GM12878 (cell line): ENCODE data around the gene PLEKHA7. TPM values are rescaled to one million over a fixed set of nuclear protein-coding genes. Genes with fewer than 3 reads are reported as not detected.

Experiments used
- ATAC-seq: fragments of 200-7000 bp; cut with Tn5 transposase; 3 replicates; pipeline ENCODE4 v1.9.1; 2020; ENCODE audit warnings: mild to moderate bottlenecking, moderate library complexity
- BruUV-seq: library from RNA; stranded (reverse); fragments of 400-500 nt; replicated peaks from 2 replicates; lab custom pipeline; 2021; lab: Mats Ljungman, UMichigan
- CTCF ChIA-PET: fragments of 300-600 bp; sonication (Branson Sonifier 250); formaldehyde crosslinking; extraction: SDS; loops from one replicate; lab custom pipeline; 2021; ENCODE audit warnings: inconsistent platforms; lab: Yijun Ruan, JAX
- POLR2A ChIA-PET: fragments of 350-600 bp; formaldehyde crosslinking; extraction: SDS; loops from one replicate; lab custom pipeline; 2021; ENCODE audit warnings: inconsistent platforms; lab: Charles Lee
- RAD21 ChIA-PET: fragments of 300-600 bp; sonication (Branson Sonifier 250); formaldehyde crosslinking; loops from one replicate; lab custom pipeline; 2023; ENCODE audit warnings: antibody characterized with exemption; ENCODE audit not compliant: unreplicated experiment; lab: Charles Lee
- SMC1A ChIA-PET: fragments of 300-600 bp; sonication (Branson Sonifier 250); formaldehyde crosslinking; loops from one replicate; lab custom pipeline; 2023; ENCODE audit not compliant: unreplicated experiment, uncharacterized antibody; lab: Charles Lee
- DNase-seq: peaks from one replicate; pipeline ENCODE4 v3.0.0-alpha.2; 2011; ENCODE audit warnings: low read depth, low spot score
- FAIRE-seq: peaks from 3 replicates; lab custom pipeline; 2011; peaks lifted over from hg19 to GRCh38; lab: Jason Lieb, UNC
- H2AFZ ChIP-seq: 2 replicates; pipeline ENCODE4 v1.6.0; 2011; ENCODE audit warnings: low read depth, low read length, control low read depth; ENCODE audit not compliant: control insufficient read depth
- H3K27ac ChIP-seq: 2 replicates; pipeline ENCODE4 v1.5.1; 2011; ENCODE audit warnings: control low read depth; ENCODE audit not compliant: control insufficient read depth, insufficient read depth
- H3K27me3 ChIP-seq, 2 experiments: replicated peaks in 1 of 2; 2 replicates each; pipeline versions ENCODE4 v1.6.0 to v1.6.1; 2011; ENCODE audit warnings: low read length in 1 of 2; ENCODE audit not compliant: control insufficient read depth in 2 of 2, insufficient read depth in 2 of 2
- H3K36me3 ChIP-seq, 2 experiments: 2 replicates each; pipeline ENCODE4 v1.5.1; 2011; ENCODE audit warnings: low read length in 1 of 2; ENCODE audit not compliant: control insufficient read depth in 2 of 2, insufficient read depth in 2 of 2
- H3K4me1 ChIP-seq: 2 replicates; pipeline ENCODE4 v1.6.1; 2011; ENCODE audit warnings: mild to moderate bottlenecking, low read length, moderate library complexity, mixed read lengths; ENCODE audit not compliant: control insufficient read depth, insufficient read depth
- H3K4me2 ChIP-seq: 2 replicates; pipeline ENCODE4 v1.6.0; 2011; ENCODE audit warnings: control low read depth; ENCODE audit not compliant: control insufficient read depth, insufficient read depth
- H3K4me3 ChIP-seq: fragments of 200-600 bp; sonication (generic); 2 replicates; pipeline ENCODE4 v1.5.1; 2016
- H3K79me2 ChIP-seq: 2 replicates; pipeline ENCODE4 v1.6.0; 2011; ENCODE audit warnings: low read length; ENCODE audit not compliant: control insufficient read depth, insufficient read depth
- H3K9ac ChIP-seq: 2 replicates; pipeline ENCODE4 v1.8.0; 2011; ENCODE audit warnings: low read length, control low read depth, mixed read lengths; ENCODE audit not compliant: control insufficient read depth, insufficient read depth
- H3K9me3 ChIP-seq: replicated peaks from 3 replicates; pipeline ENCODE4 v1.5.1; 2011; ENCODE audit warnings: mild to moderate bottlenecking, low read length; ENCODE audit not compliant: control insufficient read depth, insufficient read depth
- H4K20me1 ChIP-seq: 2 replicates; pipeline ENCODE4 v1.6.0; 2011; ENCODE audit not compliant: control insufficient read depth, insufficient read depth
- CHD4 ChIP-seq: fragments of 200-600 bp; sonication (generic); IDR thresholded peaks from 2 replicates; pipeline ENCODE4 v1.6.1; 2016; ENCODE audit warnings: mild to moderate bottlenecking
- DPF2 ChIP-seq: fragments of 450-650 bp; IDR thresholded peaks from 2 replicates; pipeline ENCODE4 v1.6.1; 2017; ENCODE audit warnings: mild to moderate bottlenecking
- GATAD2B ChIP-seq: fragments of 450-650 bp; conservative IDR thresholded peaks from 2 replicates; pipeline ENCODE4 v1.6.1; 2017; ENCODE audit warnings: low read depth, mild to moderate bottlenecking, moderate library complexity
- JUND ChIP-seq: IDR thresholded peaks from 2 replicates; pipeline ENCODE4 v1.6.1; 2012; ENCODE audit warnings: low read depth, mild to moderate bottlenecking, low read length, improper control_type of control experiment, moderate library complexity
- KDM1A ChIP-seq: fragments of 200-600 bp; sonication (generic); IDR thresholded peaks from 2 replicates; pipeline ENCODE4 v1.6.1; 2016; ENCODE audit warnings: borderline replicate concordance
- SMAD5 ChIP-seq: IDR thresholded peaks from 2 replicates; pipeline ENCODE4 v1.6.1; 2016; ENCODE audit warnings: antibody characterized with exemption, low read depth
- WGBS: methylation state at CpG from one replicate; pipeline ENCODE4 v1.1.6; 2016; ENCODE audit warnings: low lambda C conversion rate; ENCODE audit not compliant: insufficient replicate concordance, insufficient coverage; ENCODE audit errors: missing lambda C conversion rate; 5-methylcytosine and 5-hydroxymethylcytosine counted together
- in situ Hi-C: fragments of 300-500 bp; cut with MboI; formaldehyde crosslinking; loops from 9 replicates; pipeline ENCODE4 v1.14.3; 2018; ENCODE audit warnings: mixed read lengths
- intact Hi-C: fragments of 100-400 bp; cut with micrococcal nuclease; formaldehyde crosslinking; loops from one replicate; pipeline ENCODE4 v1.14.2; 2022; ENCODE audit not compliant: unreplicated experiment
- polyA plus RNA-seq, 11 experiments: library from polyadenylated mRNA; depleted of rRNA in 4 of 11; unstranded in 6 of 11; stranded (reverse) in 5 of 11; fragments of >200 nt; fragmentation: Nextera tagmentation in 4 of 11; fragmentation: Illumina TruSeq in 1 of 11; extraction: Ambion mirVana in 4 of 11; extraction: Trizol in 1 of 11; gene quantifications; 1 replicate in 1 of 11; 2 replicates in 10 of 11; pipeline versions ENCODE4 v1.2.1 to v1.2.3, GENCODE V29; 2011 to 2016; ENCODE audit warnings: inconsistent platforms in 2 of 11, missing spikeins in 2 of 11, low read depth in 1 of 11
- total RNA-seq, 4 experiments: library from RNA; depleted of rRNA in 3 of 4; stranded (reverse); fragments of >200 nt in 3 of 4; fragmentation: Illumina TruSeq in 1 of 4; extraction: Trizol in 1 of 4; gene quantifications; 2 replicates each; pipeline versions ENCODE4 v1.2.1 to v1.2.3, GENCODE V29; 2013 to 2021
- TF ChIP-seq, protein P1 (sequence below), 3 experiments: IDR thresholded peaks in 2 of 3; conservative IDR thresholded peaks in 1 of 3; 2 replicates each; pipeline ENCODE4 v1.5.1; 2011; ENCODE audit warnings: low read depth in 3 of 3, low read length in 3 of 3, mild to moderate bottlenecking in 3 of 3, control low read depth in 2 of 3, moderate library complexity in 2 of 3, inconsistent platforms in 1 of 3, mixed read lengths in 1 of 3; ENCODE audit not compliant: control insufficient read depth in 2 of 3, insufficient read depth in 1 of 3; ENCODE audit errors: extremely low read depth in 1 of 3

PLEKHA7 gene
- total and polyA plus RNA-seq, 10 of the 15 experiments (the other 5 are each of a cell fraction or from before 2014, with no cell fraction given): 0.45 to 5.3 (median 2.1) TPM

GRCh38 chr11:16813126-16813525 is 201.1 kb downstream of the PLEKHA7 start:
- POLR2A ChIA-PET: no interaction called here
- no peak overlapping the region for H3K9ac ChIP-seq
- no peak overlapping the region for H3K4me2 ChIP-seq
- RAD21 ChIA-PET: no interaction called here
- ATAC-seq (no peak), FAIRE-seq (no peak), DNase-seq (no peak)
- no peaks in the 10 kb centered on the region for H3K4me1 ChIP-seq
- no peaks in the 10 kb centered on the region; a peak in 1 of 4 replicates for H3K27me3 ChIP-seq
- H4K20me1 ChIP-seq: no peaks in the 10 kb centered on the region
- no peak overlapping the region for H3K4me3 ChIP-seq
- no peaks in the 10 kb centered on the region for H3K79me2 ChIP-seq
- SMC1A ChIA-PET: interaction anchor here (0.5 to 1.5 kb wide), 2 partner anchors 28 to 145 kb away, joined by 3 to 5 read pairs; no protein-coding TSS in a partner anchor
- no TSS peak for BruUV-seq
- WGBS: 23% methylated on average over 5 of the region's 5 CpGs
- intact Hi-C loops (no loop called here), in situ Hi-C loops (loop anchor here (5.0 kb wide), 1 partner anchor 249 kb away; no protein-coding TSS in a partner anchor)
- no peaks in the 10 kb centered on the region for H3K9me3 ChIP-seq
- no peaks in the 10 kb centered on the region for H3K36me3 ChIP-seq
- H2AFZ ChIP-seq: no peak overlapping the region
- CTCF ChIA-PET: interaction anchor here (1.1 to 1.7 kb wide), 3 partner anchors 18 to 27 kb away, joined by 3 to 6 read pairs (median 3); no protein-coding TSS in a partner anchor
- TF ChIP-seq JUND: no peak
- TF ChIP-seq, protein P1, sequence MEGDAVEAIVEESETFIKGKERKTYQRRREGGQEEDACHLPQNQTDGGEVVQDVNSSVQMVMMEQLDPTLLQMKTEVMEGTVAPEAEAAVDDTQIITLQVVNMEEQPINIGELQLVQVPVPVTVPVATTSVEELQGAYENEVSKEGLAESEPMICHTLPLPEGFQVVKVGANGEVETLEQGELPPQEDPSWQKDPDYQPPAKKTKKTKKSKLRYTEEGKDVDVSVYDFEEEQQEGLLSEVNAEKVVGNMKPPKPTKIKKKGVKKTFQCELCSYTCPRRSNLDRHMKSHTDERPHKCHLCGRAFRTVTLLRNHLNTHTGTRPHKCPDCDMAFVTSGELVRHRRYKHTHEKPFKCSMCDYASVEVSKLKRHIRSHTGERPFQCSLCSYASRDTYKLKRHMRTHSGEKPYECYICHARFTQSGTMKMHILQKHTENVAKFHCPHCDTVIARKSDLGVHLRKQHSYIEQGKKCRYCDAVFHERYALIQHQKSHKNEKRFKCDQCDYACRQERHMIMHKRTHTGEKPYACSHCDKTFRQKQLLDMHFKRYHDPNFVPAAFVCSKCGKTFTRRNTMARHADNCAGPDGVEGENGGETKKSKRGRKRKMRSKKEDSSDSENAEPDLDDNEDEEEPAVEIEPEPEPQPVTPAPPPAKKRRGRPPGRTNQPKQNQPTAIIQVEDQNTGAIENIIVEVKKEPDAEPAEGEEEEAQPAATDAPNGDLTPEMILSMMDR (IDR thresholded peaks at IDR 0.05 in 2 of 3, conservative IDR thresholded peaks at IDR 0.05 in 1 of 3; ENCODE audit: control insufficient read depth in 2 of 3, extremely low read depth in 1 of 3, insufficient read depth in 1 of 3, low read depth in 3 of 3, low read length in 3 of 3): no peak
- TF ChIP-seq DPF2: no peak
- TF ChIP-seq KDM1A: no peak
- no peak for TF ChIP-seq CHD4
- no peak for TF ChIP-seq GATAD2B
- no peak for TF ChIP-seq SMAD5
- H3K27ac ChIP-seq: no peak overlapping the region
